T-helper 1 cell treated with Interleukin-12 subunit alpha and Interleukin-12 subunit beta and Interleukin-4 antibody, amounts not matched to agents 30 μg/mL and 1 μg/mL, for 36 hours (primary cell): ENCODE results near the gene RRP8.

Experiments
- H3K27ac Mint-ChIP-seq: one replicate; pipeline ENCODE4 v1.8.0; 2021; ENCODE audit warnings: mild to moderate bottlenecking, mixed read lengths
- H3K27me3 Mint-ChIP-seq: one replicate; pipeline ENCODE4 v1.8.0; 2021; ENCODE audit warnings: low read depth, mixed read lengths
- H3K36me3 Mint-ChIP-seq: one replicate; pipeline ENCODE4 v1.8.0; 2021; ENCODE audit warnings: low read depth, mixed read lengths
- H3K4me1 Mint-ChIP-seq: one replicate; pipeline ENCODE4 v1.8.0; 2021; ENCODE audit warnings: low read depth, mixed read lengths
- H3K4me3 Mint-ChIP-seq: one replicate; pipeline ENCODE4 v1.8.0; 2021; ENCODE audit warnings: mild to moderate bottlenecking, moderate library complexity, mixed read lengths
- H3K9me3 Mint-ChIP-seq: one replicate; pipeline ENCODE4 v1.8.0; 2021; ENCODE audit warnings: mixed read lengths

The RRP8 gene

DNA sequence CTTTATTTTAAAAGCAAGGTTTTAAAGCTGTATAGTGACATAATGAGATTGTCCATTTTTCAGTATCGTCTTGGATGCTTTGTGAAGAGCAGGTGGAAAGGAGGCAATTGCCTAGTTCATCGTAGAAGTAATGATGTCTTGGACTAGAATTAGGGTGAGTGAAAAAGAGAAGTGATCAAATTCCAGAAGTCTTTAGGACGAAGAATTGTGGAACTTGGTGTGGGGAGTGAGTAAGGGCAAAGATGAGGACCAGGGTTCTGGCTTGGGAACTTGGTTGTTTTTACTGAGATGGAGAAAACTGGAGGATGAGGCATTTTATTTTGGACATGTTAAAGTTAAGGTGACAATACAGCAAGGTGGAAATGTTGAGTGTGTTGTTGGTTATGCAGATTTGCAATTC lies 1.4 kb upstream of the RRP8 start:
- Mint-ChIP-seq H3K27me3 (no peaks in the 10 kb centered on the region), H3K27ac (no peak overlapping the region), H3K4me3 (no peak overlapping the region), H3K36me3 (peaks cover 28% of the 10 kb centered on the region), H3K4me1 (peaks cover 30% of the 10 kb centered on the region), H3K9me3 (no peaks in the 10 kb centered on the region)

DNA sequence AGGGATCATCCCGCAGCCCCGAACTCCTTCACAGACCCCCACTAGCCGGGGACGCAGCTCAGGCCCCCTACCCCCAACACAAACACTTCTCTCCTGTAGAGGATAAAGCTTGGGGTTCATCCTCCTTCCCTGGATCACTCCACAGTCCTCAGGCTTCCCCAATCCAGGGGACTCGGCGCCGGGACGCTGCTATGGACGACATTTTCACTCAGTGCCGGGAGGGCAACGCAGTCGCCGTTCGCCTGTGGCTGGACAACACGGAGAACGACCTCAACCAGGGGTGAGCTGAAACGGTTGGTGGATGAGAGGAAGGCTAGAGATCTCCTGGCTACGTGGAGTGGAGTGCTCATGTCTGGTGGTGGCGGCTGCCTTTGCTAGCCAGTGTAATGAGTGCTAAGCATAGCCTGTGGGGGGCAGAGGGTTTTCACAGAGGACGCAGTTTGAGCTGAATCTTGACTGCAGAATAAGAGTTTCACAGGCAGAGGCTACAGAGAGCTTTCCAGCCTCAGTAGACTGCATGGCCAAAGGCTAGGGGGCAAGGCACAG lies 738 bp upstream of the RRP8 start:
- H3K27me3 Mint-ChIP-seq = no peaks in the 10 kb centered on the region
- peaks cover 31% of the 10 kb centered on the region for H3K4me1 Mint-ChIP-seq
- peaks cover 28% of the 10 kb centered on the region for H3K36me3 Mint-ChIP-seq
- H3K27ac Mint-ChIP-seq = no peak overlapping the region
- no peak overlapping the region for H3K4me3 Mint-ChIP-seq
- H3K9me3 Mint-ChIP-seq = no peaks in the 10 kb centered on the region

DNA sequence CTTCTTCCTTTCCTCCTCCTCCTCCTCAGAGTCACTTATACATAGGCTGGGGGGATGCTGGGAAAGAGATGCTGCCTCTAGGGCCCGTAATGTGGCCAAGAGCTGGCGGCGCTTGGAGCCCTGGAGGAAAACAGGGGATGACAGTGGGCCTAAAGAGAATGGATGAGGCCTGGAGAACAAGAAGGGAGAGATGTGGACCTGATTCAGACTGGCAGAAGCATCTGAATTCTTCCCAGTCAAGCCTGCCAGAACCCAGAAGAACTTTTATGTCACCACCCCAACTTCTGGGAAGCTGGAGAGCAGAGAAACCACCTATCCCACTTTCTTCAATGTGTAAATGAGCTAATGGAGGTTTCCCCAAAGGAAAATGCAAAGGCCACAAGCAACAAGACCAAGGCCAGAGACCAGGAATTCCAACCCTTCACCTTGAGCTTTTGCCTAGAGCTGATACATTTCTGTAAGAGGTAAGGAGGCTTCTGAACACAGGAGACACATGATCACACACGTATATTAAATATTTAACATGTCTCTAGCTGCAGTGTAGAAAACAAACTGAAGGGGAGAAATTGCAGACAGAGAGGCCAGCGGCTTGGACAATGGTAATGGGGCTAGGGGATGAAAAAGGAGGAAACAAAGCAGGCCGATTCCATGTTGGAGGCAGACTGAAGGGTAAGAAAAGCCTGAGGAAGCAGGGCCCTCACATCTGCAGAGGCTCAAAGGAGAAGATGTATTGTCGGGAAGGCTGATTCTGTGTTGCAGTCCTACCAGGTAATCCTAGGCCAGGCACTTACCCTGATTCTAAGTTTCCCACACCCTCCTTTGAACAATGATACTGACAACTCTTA lies 1.1 kb downstream of the RRP8 start:
- peaks cover 30% of the 10 kb centered on the region for H3K36me3 Mint-ChIP-seq
- H3K27ac Mint-ChIP-seq = no peak overlapping the region
- peaks cover 24% of the 10 kb centered on the region for H3K4me1 Mint-ChIP-seq

DNA sequence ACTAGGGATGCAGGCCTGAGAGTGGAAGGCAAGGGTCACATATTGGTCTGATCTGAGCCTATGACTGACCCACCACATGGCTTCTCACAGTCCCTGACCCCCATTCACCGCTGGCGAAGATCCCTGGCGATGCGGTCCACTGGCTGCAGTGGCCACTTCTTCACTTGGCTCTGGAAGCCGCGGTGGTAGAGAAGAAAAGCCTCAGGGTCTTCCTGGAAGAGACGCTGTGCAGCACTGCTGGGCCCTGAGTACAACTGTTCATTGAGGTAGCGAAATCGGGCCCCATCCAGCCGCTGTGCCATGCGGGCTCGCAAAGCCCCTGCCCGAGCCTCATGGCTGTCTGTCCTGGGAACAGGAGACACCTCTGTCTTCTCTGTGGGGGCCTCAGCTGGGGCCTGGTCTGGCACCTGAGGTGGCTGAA lies 2.4 kb downstream of the RRP8 start:
- Mint-ChIP-seq H3K27me3 (no peaks in the 10 kb centered on the region), H3K9me3 (no peaks in the 10 kb centered on the region), H3K4me1 (peaks cover 16% of the 10 kb centered on the region), H3K36me3 (peaks cover 30% of the 10 kb centered on the region), H3K27ac (no peak overlapping the region), H3K4me3 (no peak overlapping the region)

More for the DNA sequence above, 1.1 kb downstream of the RRP8 start:
- no peaks in the 10 kb centered on the region for H3K9me3 Mint-ChIP-seq
- no peaks in the 10 kb centered on the region for H3K27me3 Mint-ChIP-seq
- H3K4me3 Mint-ChIP-seq = no peak overlapping the region

DNA sequence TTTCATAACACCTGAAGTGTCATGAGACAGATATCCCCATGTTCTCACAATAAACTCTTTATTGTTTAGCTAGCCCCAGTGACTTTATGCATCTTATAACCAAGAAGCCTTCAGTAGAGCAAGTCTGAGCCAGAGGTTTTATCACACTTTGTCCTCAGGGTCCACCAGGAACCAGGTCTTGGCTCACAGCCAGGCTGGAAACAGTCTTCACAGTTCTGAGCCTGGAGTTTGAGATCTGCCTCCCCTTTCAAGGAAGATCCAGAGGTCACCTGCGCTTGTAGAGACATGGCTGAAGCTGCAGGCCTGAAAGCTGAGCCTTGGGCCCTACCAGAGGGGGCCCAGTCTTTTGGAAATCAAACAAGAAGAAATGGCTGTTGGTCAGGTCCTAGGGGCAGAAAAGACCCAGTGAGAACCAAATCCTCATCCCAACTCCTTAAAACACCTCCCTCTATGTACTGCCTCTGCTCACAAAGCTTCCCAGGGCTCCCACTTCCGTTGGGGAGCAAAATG lies 3.5 kb downstream of the RRP8 start:
- peaks cover 12% of the 10 kb centered on the region for H3K4me1 Mint-ChIP-seq
- H3K36me3 Mint-ChIP-seq = peaks cover 30% of the 10 kb centered on the region
- H3K27ac Mint-ChIP-seq = no peak overlapping the region
- no peaks in the 10 kb centered on the region for H3K27me3 Mint-ChIP-seq
- H3K4me3 Mint-ChIP-seq = no peak overlapping the region
- H3K9me3 Mint-ChIP-seq = no peaks in the 10 kb centered on the region

DNA sequence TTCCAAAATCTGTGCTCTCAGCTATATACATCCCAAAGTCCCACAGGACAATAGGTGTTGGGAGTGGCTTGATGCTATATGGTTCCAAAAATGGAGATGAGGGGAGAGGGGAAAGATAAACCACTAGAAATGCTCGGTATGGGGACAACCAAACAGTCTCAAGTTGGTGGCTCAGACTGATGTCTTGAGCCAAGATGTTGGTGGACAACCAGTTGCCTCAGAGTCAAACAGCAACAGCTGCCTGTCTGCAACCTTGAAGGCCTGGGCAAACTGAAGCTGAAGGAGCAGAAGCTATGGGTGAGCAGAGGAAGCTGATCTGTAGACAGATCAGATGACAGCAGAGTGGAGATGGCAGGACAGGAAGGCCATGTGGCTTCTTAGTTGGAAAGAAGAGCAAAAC lies 4.0 kb downstream of the RRP8 start:
- Mint-ChIP-seq H3K27me3 (no peaks in the 10 kb centered on the region), H3K9me3 (no peaks in the 10 kb centered on the region), H3K4me1 (peaks cover 12% of the 10 kb centered on the region), H3K36me3 (peaks cover 33% of the 10 kb centered on the region), H3K4me3 (no peak overlapping the region), H3K27ac (no peak overlapping the region)

DNA sequence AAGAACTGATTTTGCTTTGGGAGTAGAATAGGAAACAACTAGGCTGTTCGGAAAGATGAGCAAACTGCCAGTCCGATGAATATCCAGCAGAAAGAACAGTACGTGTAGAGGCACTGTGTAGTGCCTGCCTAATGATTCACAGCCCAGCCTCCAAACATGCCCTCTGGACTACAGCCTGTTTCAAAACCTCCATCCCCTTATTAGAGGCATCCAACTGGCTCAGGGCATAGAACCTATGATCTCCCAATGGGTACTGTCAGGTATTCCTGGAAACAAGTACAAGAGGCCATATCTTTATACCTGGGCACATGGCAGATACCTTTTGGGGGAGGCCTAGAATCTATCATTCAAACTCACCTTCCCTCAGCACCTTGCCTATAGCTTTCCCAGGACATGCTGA lies 4.9 kb downstream of the RRP8 start:
- H3K27ac Mint-ChIP-seq = no peak overlapping the region
- peaks cover 17% of the 10 kb centered on the region for H3K4me1 Mint-ChIP-seq
- H3K36me3 Mint-ChIP-seq = peaks cover 36% of the 10 kb centered on the region
- no peaks in the 10 kb centered on the region for H3K9me3 Mint-ChIP-seq
- H3K27me3 Mint-ChIP-seq = no peaks in the 10 kb centered on the region
- no peak overlapping the region for H3K4me3 Mint-ChIP-seq

DNA sequence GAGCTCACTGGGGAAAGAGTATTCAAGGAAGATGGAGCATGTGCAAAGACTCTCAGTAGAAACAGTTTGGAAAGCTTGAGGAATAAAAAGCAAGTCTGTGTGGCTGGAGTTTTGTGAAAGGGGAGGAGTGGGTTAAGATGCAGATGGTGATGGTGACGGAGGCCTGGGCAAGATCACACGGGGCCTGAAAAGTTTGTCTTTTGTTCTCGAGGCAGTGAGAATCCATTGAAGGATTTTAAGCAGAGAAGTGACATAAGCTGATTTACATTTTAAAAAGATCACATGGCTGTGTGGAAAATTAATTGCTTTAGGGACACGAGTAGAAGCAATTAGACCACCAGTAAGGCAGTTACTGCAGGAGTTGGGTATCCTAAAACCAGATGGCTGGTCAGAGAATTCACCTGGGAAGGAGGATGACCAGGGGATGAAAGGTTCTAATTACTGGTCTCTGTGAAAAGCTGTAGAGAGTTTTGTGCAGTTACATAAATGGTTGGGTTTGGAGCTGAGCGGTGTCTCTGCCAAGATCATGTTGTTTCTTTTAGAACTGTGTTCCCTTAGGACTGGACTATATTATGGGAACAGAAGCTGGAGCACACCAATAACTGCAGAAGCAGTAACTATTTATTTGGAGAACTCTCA lies 7.1 kb downstream of the RRP8 start:
- Mint-ChIP-seq H3K9me3 (no peaks in the 10 kb centered on the region), H3K4me1 (peaks cover 17% of the 10 kb centered on the region), H3K27ac (no peak overlapping the region), H3K36me3 (peaks cover 40% of the 10 kb centered on the region), H3K4me3 (no peak overlapping the region), H3K27me3 (no peaks in the 10 kb centered on the region)

DNA sequence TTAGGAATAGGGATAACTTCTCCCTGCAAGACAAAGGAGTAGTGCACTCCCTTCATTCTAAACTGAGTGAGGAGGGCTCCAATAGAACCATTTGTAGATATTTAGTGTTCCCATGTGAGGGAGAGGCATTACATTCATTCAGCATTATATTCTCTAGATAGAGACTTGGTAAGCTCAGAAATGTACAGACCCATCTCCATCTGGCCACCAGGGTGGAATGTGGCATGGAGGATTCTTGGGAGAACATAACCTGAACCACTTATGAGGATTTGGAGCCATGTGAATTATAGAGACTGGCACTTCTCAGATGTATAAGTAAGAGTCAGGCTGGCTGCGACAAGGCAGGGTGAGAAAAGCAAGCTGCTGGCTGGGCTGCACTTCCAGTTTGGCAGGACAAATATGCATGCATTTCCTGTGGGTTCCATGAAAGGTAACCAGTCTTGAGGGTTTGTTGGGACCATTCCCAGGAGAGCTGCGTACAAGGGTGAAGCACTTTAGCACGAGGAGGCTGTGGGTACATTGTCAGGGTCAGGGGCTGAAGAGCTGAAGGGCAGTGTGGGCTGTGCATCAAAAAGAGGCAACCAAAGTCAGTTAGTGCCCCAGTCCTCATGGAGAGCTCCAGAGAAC lies 9.2 kb downstream of the RRP8 start:
- peaks cover 10% of the 10 kb centered on the region for H3K4me1 Mint-ChIP-seq
- H3K27ac Mint-ChIP-seq = no peak overlapping the region
- H3K4me3 Mint-ChIP-seq = no peak overlapping the region
- no peaks in the 10 kb centered on the region for H3K27me3 Mint-ChIP-seq
- peaks cover 37% of the 10 kb centered on the region for H3K36me3 Mint-ChIP-seq
- H3K9me3 Mint-ChIP-seq = no peaks in the 10 kb centered on the region

DNA sequence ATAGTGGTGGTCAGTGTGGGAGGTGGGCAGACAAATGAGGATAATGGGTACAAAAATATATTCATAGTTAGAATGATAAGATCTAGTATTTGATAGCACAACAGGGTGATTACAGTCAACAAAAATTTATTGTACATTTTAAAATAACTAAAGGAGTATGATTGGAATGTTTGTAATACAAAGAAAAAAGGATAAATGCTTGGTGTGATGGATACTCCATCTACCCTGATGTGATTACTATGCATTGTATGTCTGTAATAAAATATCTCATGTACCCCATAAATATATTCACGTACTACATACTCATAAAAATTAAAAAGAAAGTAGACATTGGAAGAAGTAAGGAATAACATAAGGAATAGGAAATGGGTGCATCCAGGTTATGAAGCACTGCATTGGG lies 15.4 kb downstream of the RRP8 start:
- H3K27me3 Mint-ChIP-seq = no peaks in the 10 kb centered on the region
- peaks cover 21% of the 10 kb centered on the region for H3K9me3 Mint-ChIP-seq
- H3K4me3 Mint-ChIP-seq = no peak overlapping the region
- no peak overlapping the region for H3K27ac Mint-ChIP-seq
- H3K36me3 Mint-ChIP-seq = peaks cover 38% of the 10 kb centered on the region
- no peaks in the 10 kb centered on the region for H3K4me1 Mint-ChIP-seq

DNA sequence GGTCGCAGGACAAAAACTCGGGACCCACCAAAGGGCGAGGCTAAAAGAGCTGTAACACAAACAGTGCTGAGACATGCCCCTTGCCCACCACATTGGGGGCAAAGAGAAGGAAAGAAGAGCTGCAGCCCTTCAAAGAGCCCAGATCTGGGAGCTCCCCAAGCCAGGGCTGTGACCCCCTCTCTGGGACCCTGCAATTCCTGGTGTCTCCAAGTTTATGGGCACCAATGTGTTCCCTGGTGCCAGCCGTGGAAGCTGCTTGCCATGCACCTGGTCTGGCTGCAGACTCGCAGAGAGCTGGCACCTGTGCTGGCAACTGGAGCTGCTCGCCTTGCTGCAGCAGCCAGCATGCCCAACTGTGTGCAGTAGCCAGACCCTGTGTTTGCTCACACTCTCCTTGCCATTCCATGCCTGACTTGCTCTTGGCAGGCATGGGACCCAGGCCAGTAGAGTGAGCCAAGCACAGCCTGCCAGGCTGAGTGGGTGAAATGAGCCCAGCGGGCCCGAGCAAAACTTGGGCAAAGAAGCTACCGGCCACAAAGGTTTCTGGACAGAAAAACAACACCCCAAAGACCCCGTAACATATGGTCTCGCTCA lies 16.0 kb downstream of the RRP8 start:
- H3K27ac Mint-ChIP-seq = no peak overlapping the region

DNA sequence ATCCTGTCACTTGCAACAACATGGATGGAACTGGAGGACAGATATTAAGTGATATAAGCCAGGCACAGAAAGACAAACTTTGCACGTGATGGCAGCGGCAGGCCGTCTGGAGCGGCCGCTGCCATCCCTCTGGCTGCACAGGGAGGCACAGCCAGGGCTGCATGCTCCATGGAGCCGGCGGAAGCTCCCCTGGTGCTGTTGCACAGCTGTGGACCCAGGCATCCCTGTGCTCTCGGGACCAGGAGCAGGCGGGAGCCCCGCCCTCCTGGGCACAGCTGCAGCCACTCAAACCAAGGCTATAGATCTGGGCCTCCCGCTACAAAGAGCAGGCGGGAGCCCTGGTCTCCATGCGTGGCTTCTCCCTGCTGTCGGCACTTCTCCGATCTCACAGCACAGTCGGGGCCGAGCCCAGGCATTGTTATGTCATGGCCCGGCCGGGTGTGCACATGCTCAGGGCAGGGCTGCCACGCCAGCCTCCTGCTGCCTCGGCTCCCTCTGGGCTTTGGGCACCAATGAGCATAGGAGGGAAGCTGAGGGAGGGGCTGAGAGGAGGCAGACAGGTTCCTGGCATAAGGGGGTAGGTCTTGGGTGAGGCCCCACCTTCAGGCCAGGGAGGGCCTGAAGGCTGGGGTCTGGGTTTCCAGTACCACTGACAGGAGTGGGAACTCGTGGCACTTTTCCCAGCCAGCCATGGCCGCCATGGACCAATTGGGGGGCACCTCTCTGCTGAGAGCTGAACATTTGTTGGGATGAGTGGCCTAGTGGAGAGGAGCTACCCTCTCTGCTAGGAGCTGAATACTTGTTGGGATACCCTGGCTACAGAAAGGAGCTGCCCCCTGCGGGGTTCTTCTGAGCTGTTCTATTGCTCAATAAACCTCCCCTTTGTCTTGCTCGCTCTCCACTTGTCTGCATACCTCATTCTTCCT lies 16.7 kb downstream of the RRP8 start:
- Mint-ChIP-seq H3K4me1 (no peaks in the 10 kb centered on the region), H3K27ac (no peak overlapping the region), H3K4me3 (no peak overlapping the region), H3K36me3 (peaks cover 40% of the 10 kb centered on the region), H3K27me3 (no peaks in the 10 kb centered on the region), H3K9me3 (peaks cover 26% of the 10 kb centered on the region)

More for the DNA sequence above, 16.0 kb downstream of the RRP8 start:
- Mint-ChIP-seq H3K36me3 (peaks cover 40% of the 10 kb centered on the region), H3K27me3 (no peaks in the 10 kb centered on the region), H3K9me3 (peaks cover 26% of the 10 kb centered on the region), H3K4me1 (no peaks in the 10 kb centered on the region), H3K4me3 (no peak overlapping the region)

DNA sequence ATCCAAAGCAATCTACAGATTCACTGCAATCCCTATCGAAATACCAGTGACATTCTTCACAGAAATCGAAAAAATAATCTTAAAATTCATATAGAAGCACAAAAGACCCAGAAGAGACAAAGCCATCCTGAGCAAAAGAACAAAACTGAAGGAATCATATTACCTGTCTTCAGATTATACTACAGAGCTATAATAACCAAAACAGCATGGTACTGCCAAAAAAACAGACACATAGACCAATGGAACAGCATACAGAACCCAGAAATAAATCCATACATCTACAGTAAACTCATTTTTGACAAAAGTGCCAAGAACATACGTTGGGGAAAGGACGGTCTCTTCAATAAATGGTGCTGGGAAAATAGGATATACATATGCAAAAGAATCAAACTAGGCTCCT lies 18.9 kb downstream of the RRP8 start:
- no peak overlapping the region for H3K27ac Mint-ChIP-seq
- H3K9me3 Mint-ChIP-seq = peaks cover 26% of the 10 kb centered on the region
- H3K4me3 Mint-ChIP-seq = no peak overlapping the region
- H3K4me1 Mint-ChIP-seq = no peaks in the 10 kb centered on the region
- peaks cover 42% of the 10 kb centered on the region for H3K36me3 Mint-ChIP-seq
- H3K27me3 Mint-ChIP-seq = no peaks in the 10 kb centered on the region
